Neural cell (in vitro differentiated cells): ENCODE results near the gene HDAC9.

Experiments
- CTCF ChIP-seq: fragments of 450-650 bp; IDR thresholded peaks from 2 replicates; pipeline ENCODE4 v1.5.1; 2014; ENCODE audit warnings: antibody characterized with exemption, mild to moderate bottlenecking, moderate library complexity; ENCODE audit not compliant: poor library complexity, severe bottlenecking
- EP300 ChIP-seq: fragments of 450-650 bp; conservative IDR thresholded peaks from 2 replicates; pipeline ENCODE4 v1.6.1; 2014; ENCODE audit warnings: antibody characterized with exemption, mild to moderate bottlenecking, moderate library complexity; ENCODE audit not compliant: poor library complexity, severe bottlenecking
- EZH2 ChIP-seq: fragments of 200-600, 300-800 bp; shearing (Covaris generic), sonication (generic); IDR thresholded peaks from 2 replicates; pipeline ENCODE4 v1.6.1; 2014; ENCODE audit warnings: antibody characterized with exemption, low read length, borderline replicate concordance, mild to moderate bottlenecking; ENCODE audit not compliant: insufficient read depth, poor library complexity, severe bottlenecking
- POLR2AphosphoS5 ChIP-seq: IDR thresholded peaks from 2 replicates; pipeline ENCODE4 v1.6.1; 2012
- RAD21 ChIP-seq: fragments of 450-650 bp; conservative IDR thresholded peaks from 2 replicates; pipeline ENCODE4 v1.6.1; 2014; ENCODE audit warnings: antibody characterized with exemption, mild to moderate bottlenecking, moderate library complexity
- REST ChIP-seq: IDR thresholded peaks from 2 replicates; pipeline ENCODE4 v1.6.1; 2012; ENCODE audit warnings: borderline replicate concordance
- SMC3 ChIP-seq: fragments of 450-650 bp; conservative IDR thresholded peaks from 2 replicates; pipeline ENCODE4 v1.6.1; 2014; ENCODE audit warnings: antibody characterized with exemption, mild to moderate bottlenecking, moderate library complexity; ENCODE audit not compliant: poor library complexity
- TAF1 ChIP-seq: IDR thresholded peaks from 2 replicates; pipeline ENCODE4 v1.6.1; 2012; ENCODE audit warnings: low read depth

- no peak for TF ChIP-seq POLR2AphosphoS5
- TF ChIP-seq REST: no peak
- no peak for TF ChIP-seq CTCF
- TF ChIP-seq RAD21: no peak
- TF ChIP-seq EZH2: no peak
- no peak for TF ChIP-seq TAF1
- no peak for TF ChIP-seq SMC3
- no peak for TF ChIP-seq EP300
Observed at GRCh38 chr7:18541871-18542212, 46.3 kb downstream of the HDAC9 start.
